Hematopoietic multipotent progenitor cell (in vitro differentiated cells): ENCODE data around the gene GPR39. TPM values are rescaled to one million over a fixed set of nuclear protein-coding genes. Genes with fewer than 3 reads are reported as not detected.
A peak's percentile ranks its signal among the peaks of the same experiment; 100 is the strongest.
"Not testable (repeated sequence)": the region's sequence is repeated elsewhere in the genome, so short reads cannot be mapped to it uniquely, and the experiment has no call there.

Experiments
- DNase-seq, 3 donors: peaks; one replicate each; pipeline ENCODE4 v3.0.0-alpha.2; 2011 to 2015; ENCODE audit warnings: low read depth in 2 of 3, low spot score in 2 of 3
- total RNA-seq: library from RNA; depleted of rRNA; stranded (reverse); fragments of >200 nt; gene quantifications from one replicate; pipeline ENCODE4 v1.2.3, GENCODE V29; 2012

The GPR39 gene
- total RNA-seq: under 0.01 TPM

DNA sequence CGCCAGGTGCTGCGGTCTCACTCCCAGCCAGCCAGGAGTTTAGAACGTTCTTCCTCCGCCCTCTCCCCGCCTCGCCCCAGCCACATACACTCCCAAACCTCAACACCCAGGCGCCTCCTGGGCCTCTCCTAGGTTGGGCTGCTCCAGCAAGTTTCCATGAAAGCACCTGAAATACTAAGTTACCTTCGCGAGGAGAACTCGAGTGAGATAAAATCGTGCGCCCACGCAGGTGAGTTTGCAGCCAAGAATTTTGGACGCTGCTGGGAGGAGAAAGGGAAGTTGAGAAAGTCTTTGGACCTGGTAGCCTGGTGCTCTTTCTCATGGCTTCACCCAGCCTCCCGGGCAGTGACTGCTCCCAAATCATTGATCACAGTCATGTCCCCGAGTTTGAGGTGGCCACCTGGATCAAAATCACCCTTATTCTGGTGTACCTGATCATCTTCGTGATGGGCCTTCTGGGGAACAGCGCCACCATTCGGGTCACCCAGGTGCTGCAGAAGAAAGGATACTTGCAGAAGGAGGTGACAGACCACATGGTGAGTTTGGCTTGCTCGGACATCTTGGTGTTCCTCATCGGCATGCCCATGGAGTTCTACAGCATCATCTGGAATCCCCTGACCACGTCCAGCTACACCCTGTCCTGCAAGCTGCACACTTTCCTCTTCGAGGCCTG is at the start of gene GPR39:
Gene GPR39, plus strand, starts transcription at position 83 of the 673 bp plus-strand sequence.
- DNase-seq: peak in 1 of 3 donors; percentile 15

DNA sequence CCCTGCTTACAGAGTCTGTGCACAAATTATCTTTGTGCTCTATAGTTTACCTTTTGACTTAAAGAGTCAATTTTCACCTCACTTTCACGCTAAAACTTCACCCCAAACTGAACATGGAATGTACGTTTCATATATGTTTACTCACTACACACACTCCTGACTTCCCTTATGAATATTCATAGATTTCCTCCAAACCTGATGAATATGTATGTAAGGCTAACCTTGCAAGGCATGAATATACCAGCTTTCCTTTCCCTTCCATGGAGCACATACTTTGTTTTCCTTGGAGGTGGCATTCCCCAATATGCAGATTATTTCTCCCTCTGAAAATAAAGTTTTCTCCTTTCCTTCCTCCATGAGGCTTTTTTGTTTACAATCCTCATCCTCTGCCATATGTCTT is 48.4 kb upstream of the GPR39 start:
- no peak for DNase-seq

DNA sequence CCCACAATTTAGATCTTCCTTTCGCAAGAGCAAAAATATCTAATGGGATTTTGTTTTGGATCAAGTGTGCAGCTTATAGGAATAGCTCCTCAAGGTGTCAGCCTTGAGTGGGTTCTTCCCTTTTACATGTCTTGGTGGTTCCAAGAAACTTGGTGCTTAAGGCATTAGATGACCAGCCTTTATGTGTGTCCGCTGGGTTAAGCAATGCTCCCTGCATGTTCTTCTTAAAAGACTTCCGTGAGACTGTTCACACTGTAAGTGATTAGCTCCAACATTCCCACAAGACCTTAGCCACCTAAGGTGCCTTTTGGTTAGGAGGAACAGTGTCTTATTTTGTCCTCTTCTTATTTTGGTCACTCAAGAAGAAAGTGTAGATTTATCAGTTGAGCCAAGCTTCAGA is 44.3 kb upstream of the GPR39 start:
- DNase-seq: no peak

- DNase-seq: no peak
Measured at GRCh38 chr2:132373391-132374135, 43.0 kb upstream of the GPR39 start.

DNA sequence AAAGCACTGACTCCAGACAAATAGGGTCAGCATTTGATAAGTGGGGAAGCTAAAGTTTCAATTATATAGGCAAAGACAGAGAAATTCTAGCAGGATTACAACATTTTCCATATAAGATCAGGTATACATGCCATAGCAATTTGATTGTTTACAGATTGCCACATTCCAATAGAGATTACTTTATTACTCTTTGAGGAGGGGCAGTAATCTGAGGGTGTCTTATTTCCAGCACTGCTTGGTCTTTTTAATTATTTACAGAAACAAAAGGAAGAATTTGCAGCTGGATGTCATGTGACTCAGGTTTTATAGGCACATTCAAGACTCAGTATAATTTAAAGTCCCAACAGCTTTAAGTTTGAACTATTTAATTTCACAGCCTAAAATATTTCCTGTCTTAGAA is 42.5 kb upstream of the GPR39 start:
- no peak for DNase-seq

DNA sequence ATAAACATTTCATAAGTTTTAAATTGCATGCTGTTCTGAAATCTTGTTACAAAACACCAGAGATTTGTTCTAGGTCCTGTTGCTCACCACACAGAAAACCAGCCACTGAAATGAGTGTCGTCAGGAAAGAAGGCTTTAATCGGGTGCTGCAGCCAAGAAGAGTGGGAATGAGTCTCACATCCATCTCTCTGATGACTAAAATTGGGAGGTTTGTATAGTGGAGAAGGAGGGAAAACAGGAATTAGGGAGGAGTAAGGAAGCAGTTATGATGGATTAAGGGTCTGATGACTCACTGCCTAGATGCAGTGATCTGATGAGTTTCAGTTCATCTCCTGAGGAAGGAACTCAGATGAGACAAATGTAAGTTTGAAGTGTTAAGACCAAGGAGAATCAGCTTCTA is 42.1 kb upstream of the GPR39 start:
- no peak for DNase-seq

DNA sequence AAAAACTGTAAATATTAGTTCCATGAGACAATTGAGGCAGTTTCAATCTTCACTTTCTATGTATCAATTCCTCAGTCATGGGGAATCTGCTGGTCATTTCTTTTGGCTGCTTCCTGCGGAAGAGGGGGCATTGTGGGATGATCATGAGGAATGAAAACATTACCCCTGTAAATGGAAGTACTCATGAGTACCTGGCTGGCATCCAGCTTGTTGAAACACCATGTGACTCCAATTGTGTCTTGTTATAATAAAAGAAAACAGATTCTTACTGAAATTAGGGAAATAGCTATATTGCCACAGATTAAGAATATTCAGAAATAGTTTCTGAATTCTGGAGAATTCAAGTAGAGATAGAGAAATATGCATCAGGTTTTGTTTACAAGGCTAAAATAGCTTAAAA is 41.6 kb upstream of the GPR39 start:
- no peak for DNase-seq

- no peak for DNase-seq
Measured at GRCh38 chr2:132381376-132381775, 35.2 kb upstream of the GPR39 start.

GRCh38 chr2:132383956-132384355 is 32.6 kb upstream of the GPR39 start:
- DNase-seq: peak in 2 of 3 donors; percentile 11 to 63

- DNase-seq: peak in 2 of 3 donors; percentile 15 to 67
Measured at GRCh38 chr2:132384491-132385151, 32.0 kb upstream of the GPR39 start.

- DNase-seq: no peak
Measured at GRCh38 chr2:132387126-132387525, 29.5 kb upstream of the GPR39 start.

DNA sequence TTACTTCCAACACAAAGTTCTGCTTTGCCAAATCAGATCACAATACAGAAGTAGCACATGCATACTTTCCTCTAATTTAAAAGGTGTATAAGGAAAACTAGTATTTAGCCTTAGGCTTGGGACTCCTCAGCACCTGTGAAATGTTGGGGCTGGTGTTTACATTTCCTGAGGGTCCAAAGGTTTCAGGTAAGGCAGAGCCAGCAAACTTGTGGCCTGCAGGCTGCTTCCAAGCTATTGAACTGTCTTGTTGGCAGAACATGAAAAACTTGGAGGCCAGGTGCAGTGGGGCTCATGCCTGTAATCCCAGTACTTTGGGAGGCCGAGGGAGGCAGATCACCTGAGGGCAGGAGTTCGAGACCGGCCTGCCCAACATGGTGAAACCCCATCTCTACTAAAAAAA is 26.5 kb upstream of the GPR39 start:
- no peak for DNase-seq

DNA sequence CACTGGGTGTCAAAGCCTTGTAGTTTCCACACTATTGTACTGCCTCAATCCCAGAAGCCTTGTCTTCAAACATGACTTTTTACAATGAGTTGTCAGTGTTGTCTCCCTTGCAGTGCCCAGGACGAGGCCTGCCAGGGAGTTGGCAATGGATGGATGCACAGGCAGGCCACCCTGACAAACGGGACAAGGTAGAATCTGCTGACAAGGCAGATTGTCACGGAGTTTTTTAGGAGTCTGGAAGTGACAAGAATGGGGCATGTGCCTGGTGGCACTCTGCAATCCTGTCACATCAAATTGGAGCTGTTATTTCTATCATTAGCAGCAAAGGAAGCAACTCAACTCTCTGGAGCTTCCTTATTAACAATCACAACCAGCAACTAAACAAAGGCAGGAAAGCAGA is 25.2 kb upstream of the GPR39 start:
- DNase-seq: no peak

- no peak for DNase-seq
Measured at GRCh38 chr2:132392221-132392620, 24.4 kb upstream of the GPR39 start.

DNA sequence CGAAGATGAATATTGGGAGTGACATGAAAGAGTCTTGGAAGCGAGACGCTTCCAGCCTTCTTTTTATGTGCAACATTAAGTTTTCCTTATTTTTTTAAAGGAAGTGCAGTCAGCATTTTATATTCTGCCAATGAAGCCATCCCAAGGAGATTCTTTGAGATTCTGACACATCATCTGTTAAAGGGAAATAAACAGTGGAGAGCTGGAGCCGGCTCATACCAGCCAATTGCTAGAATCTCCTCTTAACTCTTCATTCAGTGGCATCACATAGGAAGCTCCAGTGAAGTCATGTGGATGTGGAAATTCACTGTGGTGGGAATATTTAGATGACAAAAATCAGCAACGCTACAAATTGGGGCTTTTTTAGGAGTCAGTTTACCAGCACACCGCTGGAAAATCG is 23.7 kb upstream of the GPR39 start:
- DNase-seq: no peak

DNA sequence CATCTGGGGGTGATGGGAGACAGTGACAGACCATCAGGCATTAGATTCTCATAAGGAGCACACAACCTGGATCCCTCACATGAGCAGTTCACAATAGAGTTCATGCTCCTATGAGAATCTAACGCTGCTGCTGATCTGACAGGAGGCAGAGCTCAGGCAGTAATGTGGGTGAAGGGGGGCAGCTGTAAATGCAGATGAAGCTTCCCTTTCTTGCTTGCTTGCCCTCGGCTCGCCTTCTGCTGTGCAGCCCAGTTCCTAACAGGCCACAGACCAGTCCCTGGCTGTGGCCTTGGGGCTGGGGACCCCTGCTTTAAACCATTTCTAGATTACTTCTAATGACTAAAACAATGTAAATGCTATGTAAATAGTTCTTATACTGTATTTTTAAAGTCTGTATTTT is 19.6 kb upstream of the GPR39 start:
- not testable (repeated sequence) for DNase-seq

DNA sequence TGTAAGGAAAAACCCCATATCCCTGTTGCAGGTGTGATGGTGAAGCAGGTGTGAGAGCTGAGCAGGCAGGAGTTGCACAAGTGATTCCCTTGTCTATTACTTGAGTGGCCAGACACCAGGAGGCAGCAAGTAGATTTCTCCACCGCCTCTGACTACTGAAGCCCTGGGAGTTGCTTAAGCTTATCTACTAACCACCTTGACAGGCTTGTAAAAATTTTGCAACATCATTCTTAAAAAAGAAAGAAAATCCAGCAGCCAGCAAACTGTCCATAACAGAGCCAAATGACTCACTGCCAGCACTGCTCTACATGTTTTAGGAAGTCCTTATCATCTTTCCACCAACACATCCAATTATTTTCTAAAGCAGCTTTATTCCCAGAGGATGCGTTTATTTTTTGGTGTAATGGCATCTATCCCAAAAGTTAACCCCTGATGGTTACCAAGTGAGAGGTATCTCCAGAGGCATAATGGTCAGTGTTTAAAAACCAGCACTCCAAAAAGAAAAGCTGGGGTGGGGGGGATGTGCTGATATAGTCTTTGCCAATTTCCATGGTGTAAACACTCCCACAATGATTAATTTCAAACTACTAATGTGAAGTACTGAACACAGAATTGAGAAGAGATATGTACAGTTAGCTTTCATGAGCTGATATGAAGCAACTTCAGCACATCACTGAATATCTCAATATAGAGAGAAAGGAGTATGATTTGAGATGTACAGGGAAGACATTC is 16.3 kb upstream of the GPR39 start:
- peak in 2 of 3 donors; percentile 67 to 83 for DNase-seq

GRCh38 chr2:132400901-132401240 is 15.7 kb upstream of the GPR39 start:
- DNase-seq: no peak

DNA sequence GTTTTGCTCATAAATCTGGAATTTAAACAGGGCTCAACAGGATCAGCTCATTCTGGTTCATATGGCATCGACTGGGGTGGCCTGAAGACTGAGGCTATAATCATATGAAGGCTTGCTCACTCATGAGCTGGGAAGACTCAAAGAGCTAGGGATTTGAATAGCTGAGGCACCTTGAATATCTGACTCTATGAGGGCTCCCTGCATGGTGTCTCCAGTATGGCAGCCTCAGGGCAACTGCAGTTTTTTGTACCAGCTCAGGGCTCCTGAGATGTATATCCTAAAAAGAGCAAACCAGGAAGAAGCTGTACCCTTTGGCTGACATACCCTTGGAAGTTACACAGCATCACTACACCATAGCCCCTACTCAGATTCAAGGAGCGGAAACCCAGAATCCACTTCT is 15.3 kb upstream of the GPR39 start:
- no peak for DNase-seq

GRCh38 chr2:132403146-132403545 is 13.5 kb upstream of the GPR39 start:
- DNase-seq: no peak

DNA sequence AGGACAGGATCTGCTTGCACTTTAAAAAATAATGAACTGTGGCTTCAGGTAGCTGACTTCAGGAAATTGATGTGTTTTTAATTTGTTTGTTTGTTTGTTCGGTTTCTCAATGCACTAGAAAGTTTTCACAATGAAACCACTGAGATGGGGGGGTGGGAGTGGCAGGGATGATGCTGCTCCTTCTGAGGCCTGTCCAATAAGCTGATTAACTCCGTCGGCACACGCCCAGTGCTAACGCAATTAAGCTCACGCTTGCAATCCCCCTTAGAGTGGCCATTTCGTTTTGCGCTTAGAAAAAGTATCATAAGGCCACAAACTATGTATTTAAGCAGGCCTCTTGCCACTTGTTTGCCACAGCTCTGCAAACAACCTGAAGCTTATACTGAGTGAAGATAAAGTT is 12.5 kb upstream of the GPR39 start:
- no peak for DNase-seq
